ENCODE data around the gene CCSER2. TPM values are rescaled to one million over a fixed set of nuclear protein-coding genes. Genes with fewer than 3 reads are reported as not detected.

CCSER2 gene
- total RNA-seq, 1 experiment from 2014 or later: 44.1 TPM

- no peaks in the 10 kb centered on the region for H3K36me3 ChIP-seq (ENCODE audit: insufficient read depth, low read length, poor library complexity, severe bottlenecking)
- H3K4me3 ChIP-seq (ENCODE audit: low read depth, low read length, poor library complexity, severe bottlenecking): no peak overlapping the region
- no peak for DNase-seq (ENCODE audit: low spot score)
- no peak overlapping the region for H3K27ac ChIP-seq (ENCODE audit: low read depth, low read length, poor library complexity, severe bottlenecking)
- H3K4me1 ChIP-seq (ENCODE audit: insufficient read depth, low read length, poor library complexity, severe bottlenecking): no peaks in the 10 kb centered on the region
- H3K27me3 ChIP-seq (replicated peaks; ENCODE audit: insufficient read depth, low read depth, low read length, poor library complexity): peaks cover 30% of the 10 kb centered on the region
- BruUV-seq (replicated peaks): no TSS peak
- ChIA-PET CTCF (no interaction called here), POLR2A (ENCODE audit: low non-redundant PET) (no interaction called here)
- intact Hi-C loops (cut with micrococcal nuclease; ENCODE audit: unreplicated experiment): no loop called here
- TF ChIP-seq EZH2 (IDR thresholded peaks at IDR 0.05; ENCODE audit: borderline replicate concordance, low read depth, low read length, poor library complexity, severe bottlenecking) (peak; percentile 21), CTCF (conservative IDR thresholded peaks at IDR 0.05; ENCODE audit: low read depth, low read length) (no peak)
- no peaks in the 10 kb centered on the region for H3K9me3 ChIP-seq (ENCODE audit: low read depth, low read length, poor library complexity, severe bottlenecking)
Measured at GRCh38 chr10:84288151-84288550, 40.2 kb upstream of the CCSER2 start.

DNA sequence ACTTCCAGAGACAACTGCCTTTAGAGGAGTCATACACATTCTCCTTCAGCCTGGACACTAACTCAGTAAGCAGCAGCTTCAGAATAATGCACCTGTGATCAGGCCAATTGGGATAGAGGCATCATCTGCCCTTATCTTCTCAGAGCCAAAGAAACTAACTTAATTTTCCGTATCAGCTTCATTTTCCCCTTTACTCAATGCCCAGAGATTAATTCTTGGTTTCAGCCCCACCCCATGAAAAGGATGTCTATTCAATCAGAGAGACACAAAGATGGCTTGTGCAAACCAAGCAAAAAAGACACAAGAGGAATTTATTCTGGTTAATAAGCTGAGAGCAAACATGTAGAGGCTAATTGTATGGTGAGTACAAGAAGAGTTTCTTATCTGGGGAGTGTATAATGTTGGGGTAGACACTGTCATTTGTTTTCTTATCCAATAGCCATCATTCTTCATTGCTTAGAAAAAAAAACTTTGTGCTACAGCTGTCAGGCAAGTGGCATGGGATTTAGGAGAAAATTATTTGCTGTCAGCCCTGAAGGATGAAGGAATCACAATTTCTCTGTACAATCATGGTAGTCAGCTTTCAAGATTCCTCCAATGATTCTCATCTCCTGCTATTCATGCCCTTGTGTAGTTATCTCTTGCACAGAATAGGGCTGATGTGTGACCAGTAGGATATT is 38.7 kb upstream of the CCSER2 start:
- CTCF ChIA-PET: no interaction called here
- intact Hi-C loops (cut with micrococcal nuclease; ENCODE audit: unreplicated experiment): no loop called here
- no peak for DNase-seq (ENCODE audit: low spot score)

GRCh38 chr10:84290235-84290634 is 38.2 kb upstream of the CCSER2 start:
- H3K36me3 ChIP-seq (ENCODE audit: insufficient read depth, low read length, poor library complexity, severe bottlenecking): no peaks in the 10 kb centered on the region
- no peak for DNase-seq (ENCODE audit: low spot score)
- intact Hi-C loops (cut with micrococcal nuclease; ENCODE audit: unreplicated experiment): no loop called here
- TF ChIP-seq EZH2 (IDR thresholded peaks at IDR 0.05; ENCODE audit: borderline replicate concordance, low read depth, low read length, poor library complexity, severe bottlenecking): no peak
- TF ChIP-seq CTCF (conservative IDR thresholded peaks at IDR 0.05; ENCODE audit: low read depth, low read length): no peak
- no peak overlapping the region for H3K27ac ChIP-seq (ENCODE audit: low read depth, low read length, poor library complexity, severe bottlenecking)
- H3K4me1 ChIP-seq (ENCODE audit: insufficient read depth, low read length, poor library complexity, severe bottlenecking): no peaks in the 10 kb centered on the region
- no TSS peak for BruUV-seq (replicated peaks)
- H3K9me3 ChIP-seq (ENCODE audit: low read depth, low read length, poor library complexity, severe bottlenecking): no peaks in the 10 kb centered on the region
- CTCF ChIA-PET: no interaction called here
- no peak overlapping the region for H3K4me3 ChIP-seq (ENCODE audit: low read depth, low read length, poor library complexity, severe bottlenecking)
- peaks cover 30% of the 10 kb centered on the region for H3K27me3 ChIP-seq (replicated peaks; ENCODE audit: insufficient read depth, low read depth, low read length, poor library complexity)
- POLR2A ChIA-PET (ENCODE audit: low non-redundant PET): no interaction called here

More for the DNA sequence above, 38.7 kb upstream of the CCSER2 start:
- Histone ChIP-seq H3K36me3 (ENCODE audit: insufficient read depth, low read length, poor library complexity, severe bottlenecking) (no peaks in the 10 kb centered on the region), H3K4me3 (ENCODE audit: low read depth, low read length, poor library complexity, severe bottlenecking) (no peak overlapping the region), H3K27ac (ENCODE audit: low read depth, low read length, poor library complexity, severe bottlenecking) (no peak overlapping the region), H3K4me1 (ENCODE audit: insufficient read depth, low read length, poor library complexity, severe bottlenecking) (no peaks in the 10 kb centered on the region), H3K9me3 (ENCODE audit: low read depth, low read length, poor library complexity, severe bottlenecking) (no peaks in the 10 kb centered on the region), H3K27me3 (replicated peaks; ENCODE audit: insufficient read depth, low read depth, low read length, poor library complexity) (peaks cover 30% of the 10 kb centered on the region)
- TF ChIP-seq EZH2 (IDR thresholded peaks at IDR 0.05; ENCODE audit: borderline replicate concordance, low read depth, low read length, poor library complexity, severe bottlenecking) (no peak), CTCF (conservative IDR thresholded peaks at IDR 0.05; ENCODE audit: low read depth, low read length) (no peak)
- BruUV-seq (replicated peaks): no TSS peak
- POLR2A ChIA-PET (ENCODE audit: low non-redundant PET): no interaction called here

Measured in A673 (cell line).